Measurements from ENCODE around the gene PCDHGA5.

- TF ChIP-seq ZNF274 (IDR thresholded peaks at IDR 0.05; ENCODE audit: low read depth, low read length) (no peak), SUZ12 (IDR thresholded peaks at IDR 0.05; ENCODE audit: extremely low read depth, insufficient read depth, insufficient read length) (no peak)
Measured at GRCh38 chr5:141383345-141383744, 19.4 kb downstream of the PCDHGA5 start.
